Measurements from ENCODE around the gene SRRM5.

The SRRM5 gene

DNA sequence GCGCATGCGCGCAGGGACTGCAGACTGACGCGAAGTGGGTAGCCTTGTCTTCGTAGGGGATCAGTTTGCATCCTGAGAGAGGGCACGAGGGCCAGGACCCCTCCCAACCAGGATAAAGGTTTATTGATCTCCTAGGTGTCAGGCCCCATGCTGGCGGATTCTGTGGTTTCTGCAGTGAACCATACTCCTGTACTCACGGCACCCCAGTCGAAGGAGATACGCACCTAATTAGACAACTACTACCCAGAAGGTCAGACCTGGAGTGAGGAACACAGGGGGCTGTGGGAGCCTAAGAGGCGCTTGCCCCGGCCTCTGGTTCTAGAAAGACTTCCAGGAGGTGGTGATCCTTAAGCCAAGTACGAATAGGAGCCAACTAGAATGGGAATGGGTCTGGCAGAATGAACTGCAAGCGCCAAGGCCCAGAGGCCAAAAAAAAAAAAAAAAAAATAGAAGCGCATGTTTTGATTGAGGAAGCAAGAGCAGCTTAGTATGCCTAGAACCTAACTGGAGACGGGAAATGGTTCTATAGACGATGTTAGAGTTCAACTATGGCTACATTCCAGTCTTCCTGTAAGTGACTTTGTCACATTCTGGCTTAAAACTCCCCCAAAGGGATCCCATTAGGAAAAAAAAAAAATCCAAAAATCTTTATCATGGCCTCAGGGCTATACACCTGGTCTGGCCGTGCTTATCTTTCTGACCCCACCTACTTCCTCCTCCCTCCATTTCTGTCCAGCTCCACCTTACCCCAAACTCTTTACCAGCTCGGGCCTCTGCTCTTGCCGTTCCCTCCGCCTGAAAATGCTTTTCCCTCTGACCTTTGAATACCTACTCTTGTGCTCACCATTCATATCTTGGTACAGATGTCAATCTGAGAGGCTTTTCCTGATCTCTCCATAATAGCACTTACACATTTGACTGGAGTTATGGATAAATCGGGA is 8.4 kb downstream of the SRRM5 start:
- peak overlapping the region; percentile 98 for H3K27ac ChIP-seq
- TF ChIP-seq CTCF (conservative IDR thresholded peaks at IDR 0.05), result no peak

DNA sequence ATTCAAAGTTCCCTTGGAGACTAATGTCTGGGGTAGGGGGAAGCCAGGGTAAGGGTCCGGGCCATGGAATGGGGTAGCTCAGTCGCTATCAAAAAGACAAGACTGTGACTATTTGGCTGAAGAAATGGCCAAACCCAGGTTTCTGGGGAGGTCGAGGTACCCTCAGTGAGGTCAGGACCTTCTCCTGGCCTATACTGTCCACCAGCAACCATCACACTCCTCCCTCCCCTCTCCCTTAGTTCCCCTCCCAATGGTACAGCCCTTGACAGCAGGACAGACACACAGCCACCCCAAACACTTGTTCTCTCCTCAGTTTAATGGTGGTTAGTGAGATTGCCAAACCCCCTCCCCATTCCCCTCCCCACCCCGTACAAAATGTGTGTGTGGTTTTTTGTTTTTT is 10.2 kb downstream of the SRRM5 start:
- no peak for TF ChIP-seq CTCF (conservative IDR thresholded peaks at IDR 0.05)

DNA sequence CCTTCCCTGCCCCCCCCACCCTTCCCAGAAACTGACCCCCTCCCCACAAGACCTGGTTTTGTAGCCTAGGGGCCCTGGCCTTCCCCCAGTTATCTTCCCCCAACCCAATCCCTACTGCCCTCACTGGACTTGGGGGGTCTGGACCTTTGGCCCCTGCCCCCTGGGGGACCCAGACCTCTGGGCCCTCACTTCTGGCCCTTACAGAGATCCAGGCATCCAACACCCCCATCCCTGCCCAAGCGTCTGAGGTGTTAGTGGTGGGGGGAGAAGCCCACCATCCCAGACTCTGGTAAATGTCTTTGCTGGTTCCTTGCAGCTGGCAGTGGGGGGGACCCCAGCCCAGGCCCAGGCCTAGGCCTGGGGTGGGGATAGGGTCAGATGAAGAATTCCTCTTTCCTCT is 11.1 kb downstream of the SRRM5 start:
- TF ChIP-seq CTCF (conservative IDR thresholded peaks at IDR 0.05), result no peak
- H3K27ac ChIP-seq, result no peak overlapping the region

More for the DNA sequence above, 10.2 kb downstream of the SRRM5 start:
- no peak overlapping the region for H3K27ac ChIP-seq

DNA sequence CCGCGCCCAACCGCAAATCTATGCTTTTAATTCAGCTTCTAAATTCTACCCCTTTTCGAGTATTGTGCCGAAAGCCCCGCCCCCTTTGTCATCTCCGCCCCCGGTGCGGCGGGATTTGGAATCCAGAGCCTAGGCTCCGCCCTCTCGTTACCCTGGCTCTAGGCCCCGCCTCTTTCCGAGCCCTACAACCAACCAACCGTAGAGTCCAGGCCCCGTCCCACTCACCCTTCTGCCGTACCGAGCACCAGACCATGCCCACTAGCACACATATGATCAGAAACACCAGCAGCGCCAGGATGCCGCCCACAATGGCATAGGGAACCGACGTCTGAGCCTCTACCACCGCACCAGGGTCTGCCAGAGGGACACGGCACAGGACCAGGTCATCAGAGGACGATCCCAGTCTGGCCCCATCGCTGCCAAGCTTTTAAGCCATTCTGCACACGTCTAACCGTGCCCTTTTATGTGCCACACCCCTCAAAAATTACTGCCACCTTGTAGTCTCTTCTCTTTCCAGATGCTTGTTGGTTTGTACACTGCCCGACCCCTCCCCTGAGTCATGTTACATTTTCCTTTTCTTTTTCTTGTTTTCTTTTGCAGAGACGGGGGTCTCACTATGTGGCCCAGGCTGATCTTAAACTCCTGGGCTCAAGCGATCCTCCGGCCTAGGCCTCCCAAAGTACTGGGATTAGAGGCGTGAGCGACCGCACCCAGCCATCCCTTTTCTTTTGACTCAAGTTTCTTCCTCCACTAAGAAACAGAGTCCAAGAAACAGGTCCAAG is 12.2 kb downstream of the SRRM5 start:
- no peak overlapping the region for H3K27ac ChIP-seq
- no peak for TF ChIP-seq CTCF (conservative IDR thresholded peaks at IDR 0.05)

- no peak overlapping the region for H3K27ac ChIP-seq
- no peak for TF ChIP-seq CTCF (conservative IDR thresholded peaks at IDR 0.05)
These were observed 13.0 kb downstream of the SRRM5 start for GRCh38 chr19:43624933-43625332.

DNA sequence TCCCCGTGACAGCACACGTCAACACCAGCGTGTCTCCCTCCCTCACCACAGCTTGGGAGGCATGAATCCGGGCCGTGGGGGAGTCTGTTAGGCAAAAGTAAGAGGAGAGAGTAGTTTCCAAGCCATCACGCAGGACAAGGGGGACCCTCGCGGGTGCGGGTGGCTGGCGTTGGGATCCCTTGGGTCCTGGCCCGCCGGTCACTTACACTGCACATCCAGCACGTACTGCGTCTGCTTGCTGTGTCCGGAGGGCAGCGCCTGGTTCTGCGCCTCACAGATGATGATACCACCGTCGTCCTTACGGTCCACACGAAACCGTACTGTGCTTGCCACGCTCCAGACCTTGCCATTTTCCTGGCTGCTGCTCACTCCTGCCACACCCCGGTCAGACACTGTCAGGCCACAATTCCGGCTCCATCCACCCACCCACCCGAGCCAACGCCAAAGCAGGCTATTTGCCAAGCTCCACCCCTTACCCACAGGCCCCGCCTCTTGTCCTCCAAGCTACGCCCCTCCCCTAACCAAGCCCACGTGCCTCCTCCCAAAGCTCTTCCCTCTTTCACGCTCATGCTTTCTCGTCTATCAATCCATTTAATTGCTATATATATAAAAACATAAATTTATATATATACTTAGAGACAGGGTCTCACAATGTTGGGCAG is 14.2 kb downstream of the SRRM5 start:
- no peak overlapping the region for H3K27ac ChIP-seq
- no peak for TF ChIP-seq CTCF (conservative IDR thresholded peaks at IDR 0.05)

GRCh38 chr19:43626838-43627237 is 14.9 kb downstream of the SRRM5 start:
- no peak overlapping the region for H3K27ac ChIP-seq
- no peak for TF ChIP-seq CTCF (conservative IDR thresholded peaks at IDR 0.05)

All from VCaP (cell line).